ENCODE measurements around the gene SLC19A1.

- TF ChIP-seq CTCF (IDR thresholded peaks at IDR 0.05) (no peak), EP300 (IDR thresholded peaks at IDR 0.05) (no peak)
Observed at GRCh38 chr21:45575304-45575992, 33.2 kb upstream of the SLC19A1 start.
